ENCODE data around the gene CBX6.
"Not testable (repeated sequence)": the region's sequence is repeated elsewhere in the genome, so short reads cannot be mapped to it uniquely, and the experiment has no call there.

The CBX6 gene

GRCh38 chr22:38872172-38872830, at the start of gene CBX6:
TSS of gene CBX6 (minus strand) at chr22:38872216. CDS start at chr22:38872190, 26 bp downstream.
- peak; percentile 87 for DNase-seq

- DNase-seq: no peak
Observed at GRCh38 chr22:38921806-38922205, 49.8 kb upstream of the CBX6 start.

GRCh38 chr22:38921120-38921519, 49.1 kb upstream of the CBX6 start:
- no peak for DNase-seq

- DNase-seq: no peak
Observed at GRCh38 chr22:38919631-38920190, 47.7 kb upstream of the CBX6 start.

GRCh38 chr22:38911434-38911833, 39.4 kb upstream of the CBX6 start:
- DNase-seq: no peak

- no peak for DNase-seq
Observed at GRCh38 chr22:38907767-38908166, 35.8 kb upstream of the CBX6 start.

GRCh38 chr22:38906052-38906451, 34.0 kb upstream of the CBX6 start:
- no peak for DNase-seq

- not testable (repeated sequence) for DNase-seq
Observed at GRCh38 chr22:38904052-38904617, 32.1 kb upstream of the CBX6 start.

- no peak for DNase-seq
Observed at GRCh38 chr22:38901111-38901641, 29.2 kb upstream of the CBX6 start.

GRCh38 chr22:38900677-38901076, 28.7 kb upstream of the CBX6 start:
- DNase-seq: no peak

- no peak for DNase-seq
Observed at GRCh38 chr22:38891256-38891655, 19.2 kb upstream of the CBX6 start.

- no peak for DNase-seq
Observed at GRCh38 chr22:38890377-38890776, 18.4 kb upstream of the CBX6 start.

- no peak for DNase-seq
Observed at GRCh38 chr22:38886333-38886732, 14.3 kb upstream of the CBX6 start.

- no peak for DNase-seq
Observed at GRCh38 chr22:38882972-38883622, 11.1 kb upstream of the CBX6 start.

- DNase-seq: no peak
Observed at GRCh38 chr22:38881997-38882879, 10.2 kb upstream of the CBX6 start.

- DNase-seq: no peak
Observed at GRCh38 chr22:38881464-38881871, 9.5 kb upstream of the CBX6 start.

- DNase-seq: no peak
Observed at GRCh38 chr22:38879961-38880360, 7.9 kb upstream of the CBX6 start.

GRCh38 chr22:38879108-38879729, 7.2 kb upstream of the CBX6 start:
- no peak for DNase-seq

- no peak for DNase-seq
Observed at GRCh38 chr22:38878001-38878400, 6.0 kb upstream of the CBX6 start.

GRCh38 chr22:38874529-38875222, 2.7 kb upstream of the CBX6 start:
- DNase-seq: no peak
